Cerebellar nuclear complex (tissue), 1 donor: ENCODE measurements around the gene SPANXA1.
"Not testable (repeated sequence)": the region's sequence is repeated elsewhere in the genome, so short reads cannot be mapped to it uniquely, and the experiment has no call there.

Experiments
- DNase-seq, 2 experiments: peaks; one replicate each; lab custom pipeline; 2025; lab: John Stamatoyannopoulos, UW

The SPANXA1 gene, protein sequence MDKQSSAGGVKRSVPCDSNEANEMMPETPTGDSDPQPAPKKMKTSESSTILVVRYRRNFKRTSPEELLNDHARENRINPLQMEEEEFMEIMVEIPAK

DNA sequence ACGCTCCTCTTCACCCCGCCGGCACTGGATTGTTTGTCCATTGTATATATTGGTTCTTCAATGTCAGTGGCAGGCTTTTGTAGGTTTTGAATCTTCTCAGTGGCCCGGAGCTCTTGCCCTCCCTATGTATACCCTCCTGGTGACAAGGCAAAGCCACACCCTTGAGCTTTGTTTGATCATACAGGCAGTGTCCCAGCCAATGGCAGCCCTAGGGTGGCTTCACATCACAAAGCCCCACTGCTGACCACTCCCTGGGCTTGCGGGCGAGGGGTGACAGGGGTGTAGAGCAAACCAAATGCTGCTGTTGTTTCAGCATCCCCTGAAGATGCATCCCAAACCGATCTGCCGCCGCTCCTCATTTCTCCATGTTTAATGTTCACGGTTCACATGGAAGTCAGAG is at the start of gene SPANXA1:
TSS of gene SPANXA1 (minus strand) at position 101 of the 400 bp plus-strand sequence. CDS start at position 41, 60 bp downstream.
- DNase-seq = not testable (repeated sequence)

DNA sequence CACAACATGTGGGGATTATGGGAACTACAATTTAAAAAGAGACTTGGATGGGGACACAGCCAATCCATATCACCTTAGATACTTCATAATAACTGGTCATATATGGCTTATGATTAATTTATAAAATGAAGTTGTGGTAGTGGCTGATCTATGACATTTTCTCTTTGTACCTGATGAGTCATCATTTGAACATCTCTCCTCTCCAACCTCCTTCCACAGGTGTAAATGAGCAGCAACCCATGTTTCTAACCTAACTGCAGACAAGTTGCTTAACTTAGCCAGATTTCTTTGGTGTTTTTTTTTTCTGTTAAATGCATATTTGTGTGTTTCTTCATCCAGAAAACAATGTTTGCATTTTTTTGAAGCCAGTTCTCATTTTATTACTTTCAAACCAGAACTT is 47.6 kb upstream of the SPANXA1 start:
- DNase-seq = no peak

GRCh38 chrX:141619336-141619735 is 34.8 kb upstream of the SPANXA1 start:
- no peak for DNase-seq

DNA sequence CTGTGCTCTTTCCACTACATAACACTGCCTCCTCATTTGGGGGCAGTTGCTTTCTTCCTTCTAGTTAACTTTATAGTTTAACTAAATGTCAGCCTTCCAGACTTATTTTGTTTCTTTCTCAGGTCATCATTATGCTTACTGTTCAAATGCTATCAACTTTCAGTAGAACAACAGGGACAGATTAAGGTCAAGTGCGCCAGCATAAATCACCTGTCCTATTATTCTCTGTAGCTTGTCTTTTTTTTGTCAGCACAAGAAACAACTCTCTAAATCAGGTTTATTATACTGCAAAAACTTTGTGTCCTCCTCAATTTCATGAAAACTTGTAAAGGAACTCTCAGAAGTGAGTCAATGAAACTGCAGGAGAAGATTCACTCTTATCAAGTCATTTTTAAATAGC is 24.6 kb upstream of the SPANXA1 start:
- no peak for DNase-seq

DNA sequence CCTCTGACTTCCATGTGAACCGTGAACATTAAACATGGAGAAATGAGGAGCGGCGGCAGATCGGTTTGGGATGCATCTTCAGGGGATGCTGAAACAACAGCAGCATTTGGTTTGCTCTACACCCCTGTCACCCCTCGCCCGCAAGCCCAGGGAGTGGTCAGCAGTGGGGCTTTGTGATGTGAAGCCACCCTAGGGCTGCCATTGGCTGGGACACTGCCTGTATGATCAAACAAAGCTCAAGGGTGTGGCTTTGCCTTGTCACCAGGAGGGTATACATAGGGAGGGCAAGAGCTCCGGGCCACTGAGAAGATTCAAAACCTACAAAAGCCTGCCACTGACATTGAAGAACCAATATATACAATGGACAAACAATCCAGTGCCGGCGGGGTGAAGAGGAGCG is 4.9 kb upstream of the SPANXA1 start, which contains the start of gene SPANXA2:
TSS of gene SPANXA2 (plus strand) at position 301 of the 400 bp plus-strand sequence. CDS start at position 361, 60 bp downstream.
- DNase-seq = not testable (repeated sequence)

GRCh38 chrX:141542551-141542950 is 42.0 kb downstream of the SPANXA1 start:
- DNase-seq = not testable (repeated sequence)
